Ascending aorta (tissue), 2 donors: ENCODE data around the gene LTO1. TPM values are rescaled to one million over a fixed set of nuclear protein-coding genes. Genes with fewer than 3 reads are reported as not detected.

Experiments used
- DNase-seq, 2 donors: peaks; one replicate each; pipeline ENCODE4 v3.0.0-alpha.2; 2019; ENCODE audit warnings: low spot score in 2 of 2
- H3K27ac ChIP-seq, 2 donors: fragments of 200-600 bp; sonication (generic); one replicate each; pipeline ENCODE4 v1.5.1; 2016 to 2017; ENCODE audit warnings: mild to moderate bottlenecking in 1 of 2
- H3K27me3 ChIP-seq: fragments of 200-600 bp; sonication (generic); one replicate; pipeline ENCODE4 v1.5.1; 2017
- H3K36me3 ChIP-seq, 2 donors: fragments of 200-600 bp; sonication (generic); one replicate each; pipeline ENCODE4 v1.5.1; 2016
- H3K4me1 ChIP-seq, 2 donors: fragments of 200-600 bp; sonication (generic); one replicate each; pipeline ENCODE4 v1.5.1; 2016 to 2017; ENCODE audit warnings: mild to moderate bottlenecking in 1 of 2
- H3K4me3 ChIP-seq, 2 donors: fragments of 200-600 bp; sonication (generic); one replicate each; pipeline ENCODE4 v1.5.1; 2016 to 2017; ENCODE audit warnings: mild to moderate bottlenecking in 1 of 2
- H3K9me3 ChIP-seq, 2 donors: fragments of 200-600 bp; sonication (generic); one replicate each; pipeline ENCODE4 v1.5.1; 2016
- CTCF ChIP-seq, 3 experiments: fragments of 200-600 bp in 2 of 3; fragments of 450-650 bp in 1 of 3; sonication (generic) in 2 of 3; IDR thresholded peaks; one replicate each; pipeline ENCODE4 v1.5.1; 2016 to 2019; ENCODE audit warnings: antibody characterized with exemption in 3 of 3, mild to moderate bottlenecking in 1 of 3, moderate library complexity in 1 of 3
- intact Hi-C: fragments of 100-400 bp; cut with DNase I; formaldehyde crosslinking; loops from one replicate; pipeline ENCODE4 v1.15.1; 2023
- total RNA-seq: library from RNA; depleted of rRNA; stranded (reverse); fragments of >200 nt; gene quantifications from one replicate; pipeline ENCODE4 v1.1.0, GENCODE V29; 2016

Gene LTO1, protein sequence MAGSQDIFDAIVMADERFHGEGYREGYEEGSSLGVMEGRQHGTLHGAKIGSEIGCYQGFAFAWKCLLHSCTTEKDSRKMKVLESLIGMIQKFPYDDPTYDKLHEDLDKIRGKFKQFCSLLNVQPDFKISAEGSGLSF
- 10.2 TPM for total RNA-seq

- H3K27ac ChIP-seq: peak within 1 kb of the TSS; percentile 81 to 92
- TF ChIP-seq CTCF (IDR thresholded peaks at IDR 0.05): no peak
- peak; percentile 68 to 98 for DNase-seq
- peak within 1 kb of the TSS; percentile 85 to 100 for H3K4me3 ChIP-seq
- peaks cover 7 to 20% of the 10 kb centered on the region in 2 donors for H3K4me1 ChIP-seq
- H3K9me3 ChIP-seq: no peaks in the 10 kb centered on the region
- no peaks in the 10 kb centered on the region for H3K27me3 ChIP-seq
- intact Hi-C loops: no loop called here
- peaks cover 10 to 21% of the 10 kb centered on the region in 2 donors for H3K36me3 ChIP-seq
Measured at GRCh38 chr11:69674886-69675714, at the start of gene LTO1. Gene LTO1, minus strand, starts transcription at chr11:69675353. Its CDS starts 114 bp downstream, at chr11:69675239.

DNA sequence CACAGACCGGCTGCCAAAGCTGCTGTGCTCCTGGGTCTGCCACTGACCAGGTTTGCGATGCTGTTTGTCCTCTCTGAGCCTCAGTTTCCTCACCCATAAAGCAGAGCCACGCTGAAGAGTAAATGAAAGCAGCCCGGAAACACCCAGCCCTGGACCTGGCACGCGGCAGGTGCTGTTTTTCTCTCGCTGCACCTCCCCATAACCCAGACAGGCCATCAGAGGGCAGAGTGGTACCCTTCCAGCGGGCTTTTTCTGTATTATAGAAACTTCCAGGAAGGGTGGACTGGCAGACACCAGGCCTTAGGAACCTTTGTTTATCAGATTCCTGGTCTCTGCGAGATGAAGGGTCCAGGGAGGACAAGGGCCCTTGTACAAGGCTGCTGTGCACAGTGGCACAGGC is 46.6 kb upstream of the LTO1 start:
- DNase-seq: no peak
- H3K36me3 ChIP-seq: no peaks in the 10 kb centered on the region
- H3K27ac ChIP-seq: no peak overlapping the region
- H3K27me3 ChIP-seq: no peaks in the 10 kb centered on the region
- intact Hi-C loops: no loop called here
- no peak for TF ChIP-seq CTCF (IDR thresholded peaks at IDR 0.05)
- no peaks in the 10 kb centered on the region for H3K9me3 ChIP-seq
- H3K4me3 ChIP-seq: no peak overlapping the region
- no peaks in the 10 kb centered on the region for H3K4me1 ChIP-seq

- H3K27me3 ChIP-seq: no peaks in the 10 kb centered on the region
Measured at GRCh38 chr11:69721106-69721505, 46.0 kb upstream of the LTO1 start.

GRCh38 chr11:69718912-69719311 is 43.8 kb upstream of the LTO1 start:
- intact Hi-C loops: no loop called here
- H3K36me3 ChIP-seq: no peaks in the 10 kb centered on the region
- no peaks in the 10 kb centered on the region for H3K4me1 ChIP-seq
- no peak overlapping the region for H3K4me3 ChIP-seq
- H3K27me3 ChIP-seq: no peaks in the 10 kb centered on the region
- no peak for DNase-seq
- no peaks in the 10 kb centered on the region for H3K9me3 ChIP-seq
- H3K27ac ChIP-seq: no peak overlapping the region
- TF ChIP-seq CTCF (IDR thresholded peaks at IDR 0.05): no peak

More at GRCh38 chr11:69721106-69721505, 46.0 kb upstream of the LTO1 start:
- H3K27ac ChIP-seq: no peak overlapping the region
- no peaks in the 10 kb centered on the region for H3K36me3 ChIP-seq
- TF ChIP-seq CTCF (IDR thresholded peaks at IDR 0.05): no peak
- H3K9me3 ChIP-seq: no peaks in the 10 kb centered on the region
- H3K4me3 ChIP-seq: no peak overlapping the region
- H3K4me1 ChIP-seq: no peaks in the 10 kb centered on the region
- DNase-seq: no peak
- intact Hi-C loops: no loop called here

DNA sequence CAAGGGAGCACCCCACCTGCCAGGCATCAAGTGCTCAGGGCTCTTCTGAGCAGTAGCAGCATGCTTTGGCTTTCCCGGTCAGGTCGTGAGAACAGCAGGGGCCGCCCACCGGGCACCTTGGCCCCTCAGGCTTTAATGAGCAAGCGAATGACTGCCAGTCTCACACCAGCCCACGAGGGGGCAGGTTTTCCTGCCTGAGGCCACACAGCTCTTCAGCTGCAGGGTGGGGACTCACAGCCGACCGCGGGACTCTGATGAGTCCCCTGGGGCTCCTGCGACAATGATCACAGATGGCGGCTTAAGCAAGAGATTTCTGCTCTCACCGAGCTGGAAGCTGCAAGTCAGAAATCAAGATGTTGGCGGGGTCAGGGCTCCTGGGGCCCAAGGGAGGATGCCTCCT is 43.0 kb upstream of the LTO1 start:
- no peaks in the 10 kb centered on the region for H3K4me1 ChIP-seq
- no peak overlapping the region for H3K27ac ChIP-seq
- H3K36me3 ChIP-seq: no peaks in the 10 kb centered on the region
- intact Hi-C loops: no loop called here
- no peak for DNase-seq
- H3K27me3 ChIP-seq: no peaks in the 10 kb centered on the region
- no peaks in the 10 kb centered on the region for H3K9me3 ChIP-seq
- peak in 1 of 3 experiments; percentile 28 for TF ChIP-seq CTCF (IDR thresholded peaks at IDR 0.05)
- H3K4me3 ChIP-seq: no peak overlapping the region
